C4-2B (cell line): ENCODE measurements around the gene RIMBP2.

Experiments
- CTCF ChIP-seq: fragments of 450-650 bp; conservative IDR thresholded peaks from 2 replicates; pipeline ENCODE4 v1.5.1; 2017; ENCODE audit warnings: mild to moderate bottlenecking
- ZFX ChIP-seq: fragments of 450-650 bp; IDR thresholded peaks from 2 replicates; pipeline ENCODE4 v1.6.1; 2017

- TF ChIP-seq CTCF, result no peak
- TF ChIP-seq ZFX, result no peak
Observed at GRCh38 chr12:130709971-130710732, 5.9 kb downstream of the RIMBP2 start.
